PC-3 (cell line): Measurements from ENCODE around the gene PHACTR2.

Experiments
- CTCF ChIP-seq: fragments of 300-600 bp; sonication (generic); conservative IDR thresholded peaks from 2 replicates; pipeline ENCODE4 v1.5.1; 2017; ENCODE audit warnings: antibody characterized with exemption, low read depth, mild to moderate bottlenecking, low read length
- EZH2phosphoT487 ChIP-seq: fragments of 300-600 bp; sonication (generic); IDR thresholded peaks from 2 replicates; pipeline ENCODE4 v1.6.1; 2018; ENCODE audit warnings: mild to moderate bottlenecking, antibody characterized with exemption, low read length, borderline replicate concordance

DNA sequence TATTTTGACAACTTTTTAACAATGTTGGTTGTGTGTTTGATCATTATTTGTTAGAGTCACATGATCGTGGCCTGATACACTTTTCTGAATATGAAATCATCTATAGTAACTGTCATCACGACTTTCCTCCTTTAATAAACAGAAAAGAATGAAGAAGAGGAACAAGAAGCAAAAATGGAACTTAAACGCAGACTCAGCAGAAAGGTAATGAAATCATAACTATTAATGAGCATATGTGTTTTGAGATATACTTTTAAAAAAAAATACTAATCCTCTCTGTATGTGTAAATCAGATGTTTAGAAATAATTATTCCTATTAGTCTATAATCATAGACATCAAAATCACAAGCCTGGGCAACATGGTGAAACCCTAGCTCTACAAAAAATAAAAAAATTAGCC is 105.3 kb downstream of the PHACTR2 start:
- TF ChIP-seq EZH2phosphoT487 (no peak), CTCF (no peak)
